Left cardiac atrium (tissue), 4 donors: Measurements from ENCODE around the gene ABHD16A. TPM values are rescaled to one million over a fixed set of nuclear protein-coding genes. Genes with fewer than 3 reads are reported as not detected.
A peak's percentile ranks its signal among the peaks of the same experiment; 100 is the strongest.

Source experiments
- ATAC-seq, 2 donors: fragments of 200-7000 bp; cut with Tn5 transposase; one replicate each; pipeline ENCODE4 v1.9.1; 2020; ENCODE audit warnings: mild to moderate bottlenecking in 2 of 2, moderate library complexity in 2 of 2
- DNase-seq: peaks from one replicate; pipeline ENCODE4 v3.0.0-alpha.2; 2020
- intact Hi-C, 2 donors: fragments of 100-400 bp; cut with DNase I; formaldehyde crosslinking; loops; one replicate each; pipeline versions ENCODE4 v1.14.1 to v1.15.1; 2022 to 2023
- long read RNA-seq: library from polyadenylated mRNA; unstranded; transcript quantifications from one replicate; pipeline ENCODE4 v2.0.0, GENCODE V29; 2021
- total RNA-seq, 2 donors: library from RNA; stranded (reverse); fragmentation: NEBNext Ultra II Directional; extraction: Animal tissue kit (Norgen Biotek cat#: 25700); gene quantifications; one replicate each; pipeline ENCODE4 v1.2.1, GENCODE V29; 2021
- donor health status: DM: no; HTN: yes; CAD: no.
- donor health status: DM: no; HTN: yes; CAD: no; lungs with severe emphysema.
- donor health status: DM: yes; HTN: yes; CAD: no.
- donor health status: Dilated cardiomyopathy.

Gene ABHD16A
- 10 to 100 TPM; 33.5 to 36.3 TPM for total RNA-seq
- long read RNA-seq, transcript ABHD16A-201 (20 exons, 2,103 nt): major isoform, 78 of 98 reads
- long read RNA-seq, partial matches to known transcripts: 3 of 98 reads
- long read RNA-seq, other reads (novel, unspliced or antisense): 15 of 98 reads

DNA sequence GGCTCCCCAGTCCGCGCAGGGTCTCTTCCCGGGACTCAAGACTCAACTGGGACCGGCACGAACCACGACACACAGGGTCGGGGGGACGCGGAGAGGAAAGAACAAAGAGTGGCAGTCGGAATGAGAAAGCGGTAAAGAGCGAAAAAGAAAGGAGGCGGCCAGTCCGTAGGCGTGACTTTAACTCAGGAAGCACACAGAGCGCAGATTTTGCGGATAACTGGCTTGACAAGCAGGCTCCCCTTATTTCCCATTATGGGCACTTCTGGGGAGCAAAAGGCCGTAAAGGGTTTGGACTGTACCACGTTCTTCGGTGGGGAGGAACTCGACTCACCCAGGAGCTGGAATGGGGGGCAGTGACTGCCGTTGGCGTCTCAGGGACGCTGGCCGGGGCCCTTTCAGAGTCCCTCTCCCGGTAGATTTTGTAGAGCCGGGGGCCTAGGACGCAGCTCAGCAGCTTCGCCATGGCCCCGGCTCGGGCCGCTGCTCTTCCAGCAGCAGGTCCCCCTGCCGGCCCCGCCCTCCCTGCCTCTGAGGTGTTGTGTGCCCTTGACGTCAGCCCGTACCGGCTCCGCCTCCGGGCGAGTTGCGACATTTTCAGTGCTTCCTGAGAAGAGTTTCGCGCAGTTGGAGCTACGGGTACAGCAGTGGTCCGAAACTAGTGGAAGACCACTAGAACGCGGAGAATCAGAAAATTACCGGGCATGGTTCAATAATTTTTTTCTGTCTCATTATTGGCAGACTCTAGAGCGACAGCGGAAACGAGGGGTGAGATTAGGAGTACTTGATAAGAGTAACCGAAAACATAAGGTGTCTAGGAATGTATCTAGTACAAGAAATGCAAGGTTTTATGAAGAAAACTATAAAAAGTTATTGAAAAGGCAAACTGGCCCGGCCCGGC is at the start of gene ABHD16A:
ABHD16A (minus strand) TSS at position 506 of the 898 bp plus-strand sequence; CDS start at position 463, 43 bp downstream.
- intact Hi-C loops: no loop called here
- ATAC-seq: peak; percentile 99
- DNase-seq: peak; percentile 99

- intact Hi-C loops: no loop called here
- ATAC-seq: peak in 1 of 2 donors; percentile 23
- no peak for DNase-seq
Observed at GRCh38 chr6:31752739-31753319, 49.7 kb upstream of the ABHD16A start.

DNA sequence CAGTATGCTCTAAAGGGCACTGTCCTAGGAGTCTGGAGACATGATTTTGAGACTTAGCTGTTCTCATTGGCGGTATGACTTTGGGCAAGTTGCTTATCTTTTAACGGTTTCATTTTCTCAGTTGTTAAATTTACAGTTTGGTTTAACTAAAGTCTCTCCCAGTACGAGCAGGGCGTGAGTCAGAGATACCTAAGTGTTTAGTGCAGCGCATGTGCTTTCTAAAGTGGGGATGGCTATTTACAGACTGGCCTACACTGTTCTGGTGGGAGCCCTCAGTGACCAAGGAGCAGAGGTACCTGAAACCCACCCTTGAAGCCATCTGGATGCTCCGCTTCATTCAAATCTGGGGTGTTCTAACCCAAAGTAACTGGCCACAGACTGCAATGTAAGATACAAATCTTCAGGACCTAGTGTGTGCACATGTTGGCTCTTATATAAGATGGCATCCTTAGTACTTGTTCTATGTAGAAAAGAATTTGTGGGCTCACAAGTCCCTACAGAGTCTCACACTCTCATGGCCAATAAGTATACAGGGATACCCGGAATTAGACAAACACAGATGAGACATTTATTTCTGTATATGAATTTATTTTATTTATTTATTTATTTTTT is 47.4 kb upstream of the ABHD16A start:
- intact Hi-C loops: no loop called here
- ATAC-seq (no peak), DNase-seq (no peak)

GRCh38 chr6:31749301-31750036 is 46.3 kb upstream of the ABHD16A start:
- no peak for DNase-seq
- ATAC-seq: no peak
- intact Hi-C loops: no loop called here

GRCh38 chr6:31744422-31744821 is 41.3 kb upstream of the ABHD16A start:
- intact Hi-C loops: no loop called here

GRCh38 chr6:31742894-31743293 is 39.8 kb upstream of the ABHD16A start:
- no peak for DNase-seq
- intact Hi-C loops: no loop called here
- ATAC-seq: no peak

More at GRCh38 chr6:31744422-31744821, 41.3 kb upstream of the ABHD16A start:
- DNase-seq (no peak), ATAC-seq (no peak)

GRCh38 chr6:31741815-31742214 is 38.7 kb upstream of the ABHD16A start:
- no peak for ATAC-seq
- intact Hi-C loops: no loop called here
- no peak for DNase-seq

DNA sequence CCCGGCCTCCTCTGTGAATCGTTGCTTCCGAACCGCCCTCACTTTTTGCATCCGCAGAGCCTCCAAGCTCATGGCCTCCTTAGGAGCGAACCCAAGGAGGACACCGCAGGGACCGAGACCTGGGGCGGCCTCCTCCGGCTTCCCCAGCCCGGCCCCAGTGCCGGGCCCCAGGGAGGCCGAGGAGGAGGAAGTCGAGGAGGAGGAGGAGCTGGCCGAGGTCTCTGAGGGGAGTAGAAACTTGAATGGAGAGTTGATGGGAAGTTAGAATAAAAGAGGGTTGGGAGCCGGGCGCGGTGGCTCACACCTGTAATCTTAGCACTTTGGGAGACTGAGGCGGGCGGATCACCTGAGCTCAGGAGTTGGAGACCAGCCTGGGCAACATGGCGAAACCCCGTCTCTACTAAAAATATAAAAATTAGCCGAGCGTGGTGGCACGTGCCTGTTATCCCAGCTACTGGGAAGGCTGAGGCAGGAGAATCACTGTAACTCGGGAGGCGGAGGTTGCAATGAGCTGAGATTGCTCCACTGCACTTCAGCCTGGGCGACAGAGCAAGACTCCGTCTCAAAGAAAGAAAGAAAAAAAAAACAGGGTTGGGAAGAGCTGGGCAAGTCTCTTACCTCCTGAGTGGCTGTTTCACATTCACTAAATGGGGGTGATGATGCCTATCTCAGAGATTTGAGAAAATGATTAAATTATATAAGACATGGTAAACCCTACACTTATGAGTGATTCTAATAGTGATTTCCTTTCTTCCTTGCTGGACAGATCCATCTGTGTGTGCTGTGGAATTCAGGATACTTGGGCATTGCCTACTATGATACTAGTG is 37.5 kb upstream of the ABHD16A start:
- intact Hi-C loops: no loop called here
- peak; percentile 1 for ATAC-seq
- no peak for DNase-seq

DNA sequence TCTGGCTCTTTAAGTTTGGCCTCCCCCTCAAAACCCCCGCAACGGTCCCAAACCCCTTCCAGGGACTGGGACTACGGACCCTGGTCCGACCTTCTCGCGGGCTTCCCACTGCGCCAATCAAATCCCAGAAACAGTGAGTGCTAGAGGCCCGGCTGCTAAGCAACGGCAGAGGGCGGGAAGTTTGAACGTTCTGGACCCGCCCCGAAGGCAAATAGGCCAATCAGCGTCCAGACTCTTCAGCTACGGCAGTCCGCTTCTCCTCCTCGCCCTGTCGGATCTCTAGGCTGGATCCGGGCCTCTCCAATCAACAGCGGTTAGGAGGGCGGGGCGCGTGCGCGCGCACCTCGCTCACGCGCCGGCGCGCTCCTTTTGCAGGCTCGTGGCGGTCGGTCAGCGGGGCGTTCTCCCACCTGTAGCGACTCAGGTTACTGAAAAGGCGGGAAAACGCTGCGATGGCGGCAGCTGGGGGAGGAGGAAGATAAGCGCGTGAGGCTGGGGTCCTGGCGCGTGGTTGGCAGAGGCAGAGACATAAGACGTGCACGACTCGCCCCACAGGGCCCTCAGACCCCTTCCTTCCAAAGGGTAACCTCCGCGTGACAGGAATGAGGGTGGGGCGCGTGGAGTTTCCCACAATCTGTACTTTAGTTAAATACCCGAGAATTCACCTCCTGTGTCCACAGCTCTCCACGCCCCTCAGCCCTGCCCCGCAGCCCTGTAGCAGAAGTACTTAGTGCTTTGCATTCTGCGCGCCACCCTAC is 36.7 kb upstream of the ABHD16A start, which contains the start of gene MSH5:
MSH5 (plus strand) TSS at position 367 of the 758 bp plus-strand sequence. CDS start 462 bp downstream, outside the sequence.
- intact Hi-C loops: loop anchor here in 1 of 2 donors (10.0 kb wide), 2 partner anchors 55 to 95 kb away; partner anchors contain the start of gene VARS1
- peak; percentile 98 for DNase-seq
- peak; percentile 93 to 96 for ATAC-seq

DNA sequence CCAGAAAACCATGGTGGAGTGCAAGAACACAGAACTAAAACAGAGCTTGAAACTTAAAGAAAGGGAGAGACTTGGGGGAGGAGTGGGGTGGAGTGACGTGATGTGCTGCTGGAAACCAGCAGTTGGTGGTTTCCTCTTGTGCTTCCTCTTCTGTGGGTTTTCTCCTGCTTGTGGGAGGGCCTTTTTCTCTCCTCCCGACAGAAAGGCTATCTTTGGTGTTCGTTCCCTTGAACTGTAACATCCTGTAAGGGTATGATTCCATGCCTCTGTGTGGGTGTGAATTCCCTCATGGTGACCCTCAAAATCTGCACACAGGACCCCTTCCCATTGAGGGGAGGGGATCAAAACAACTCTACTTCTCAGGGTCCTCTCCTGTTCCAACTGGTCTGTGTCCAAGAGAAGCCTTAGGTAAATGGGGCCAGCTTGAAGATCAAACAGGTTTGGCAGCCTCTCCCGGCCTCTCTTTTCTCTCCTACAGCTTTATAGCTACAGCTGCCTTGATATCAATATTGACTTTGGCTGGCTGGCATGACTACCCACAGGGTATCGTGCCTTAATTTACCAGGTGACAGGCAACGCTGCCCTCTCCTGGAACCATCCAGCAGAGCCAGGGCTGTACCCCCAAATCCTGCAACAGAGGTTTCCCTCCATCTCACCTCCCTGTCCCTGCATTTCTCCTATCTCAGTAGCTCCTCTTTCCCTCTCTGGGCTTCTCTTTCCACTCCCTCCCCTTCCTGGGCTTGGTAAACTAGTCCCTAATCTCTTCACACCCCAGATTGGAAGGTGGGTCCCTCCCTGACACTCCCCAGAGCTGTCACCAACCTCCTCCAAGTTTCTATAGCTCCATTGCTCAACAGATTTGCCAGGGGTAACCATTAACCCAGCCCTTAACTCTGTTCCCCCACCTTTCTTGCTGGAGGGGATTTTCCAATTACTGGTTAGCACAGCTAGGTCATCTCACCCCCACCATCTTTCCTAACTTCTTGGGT is 35.2 kb upstream of the ABHD16A start:
- peak; percentile 65 for DNase-seq
- intact Hi-C loops: loop anchor here in 1 of 2 donors (10.0 kb wide), 2 partner anchors 57 to 97 kb away; partner anchors contain the start of gene VARS1
- ATAC-seq: peak in 1 of 2 donors; percentile 1

- no peak for DNase-seq
- no peak for ATAC-seq
- intact Hi-C loops: loop anchor here in 1 of 2 donors (10.0 kb wide), 2 partner anchors 57 to 97 kb away; partner anchors contain the start of gene VARS1
Observed at GRCh38 chr6:31737315-31737990, 34.3 kb upstream of the ABHD16A start.

DNA sequence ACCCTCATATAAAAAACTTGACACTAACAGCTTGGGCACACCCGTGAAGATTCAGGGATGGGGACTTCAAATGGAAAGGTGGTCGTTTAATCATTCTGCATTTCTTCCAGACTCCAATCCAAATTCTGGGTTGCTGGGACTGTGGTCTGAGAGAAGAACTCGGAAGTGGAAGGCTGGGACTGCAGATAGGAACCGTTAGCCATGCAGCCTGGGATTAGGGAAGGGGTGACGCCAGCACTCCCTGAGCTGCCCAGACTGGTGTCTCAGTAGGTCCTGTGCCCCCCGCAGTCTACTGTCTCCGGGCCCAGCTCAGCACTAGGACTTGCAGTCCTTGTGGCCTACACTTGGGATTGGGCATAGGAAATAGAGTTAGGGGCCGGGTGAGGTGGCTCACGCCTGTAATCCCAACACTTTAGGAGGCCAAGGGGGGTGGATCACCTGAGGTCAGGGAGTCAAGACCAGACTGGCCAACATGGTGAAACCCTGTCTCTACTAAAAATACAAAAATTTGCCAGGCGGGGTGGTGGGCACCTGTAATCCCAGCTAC is 33.7 kb upstream of the ABHD16A start:
- intact Hi-C loops: loop anchor here in 1 of 2 donors (10.0 kb wide), 2 partner anchors 58 to 98 kb away; partner anchors contain the start of gene VARS1
- ATAC-seq: no peak

DNA sequence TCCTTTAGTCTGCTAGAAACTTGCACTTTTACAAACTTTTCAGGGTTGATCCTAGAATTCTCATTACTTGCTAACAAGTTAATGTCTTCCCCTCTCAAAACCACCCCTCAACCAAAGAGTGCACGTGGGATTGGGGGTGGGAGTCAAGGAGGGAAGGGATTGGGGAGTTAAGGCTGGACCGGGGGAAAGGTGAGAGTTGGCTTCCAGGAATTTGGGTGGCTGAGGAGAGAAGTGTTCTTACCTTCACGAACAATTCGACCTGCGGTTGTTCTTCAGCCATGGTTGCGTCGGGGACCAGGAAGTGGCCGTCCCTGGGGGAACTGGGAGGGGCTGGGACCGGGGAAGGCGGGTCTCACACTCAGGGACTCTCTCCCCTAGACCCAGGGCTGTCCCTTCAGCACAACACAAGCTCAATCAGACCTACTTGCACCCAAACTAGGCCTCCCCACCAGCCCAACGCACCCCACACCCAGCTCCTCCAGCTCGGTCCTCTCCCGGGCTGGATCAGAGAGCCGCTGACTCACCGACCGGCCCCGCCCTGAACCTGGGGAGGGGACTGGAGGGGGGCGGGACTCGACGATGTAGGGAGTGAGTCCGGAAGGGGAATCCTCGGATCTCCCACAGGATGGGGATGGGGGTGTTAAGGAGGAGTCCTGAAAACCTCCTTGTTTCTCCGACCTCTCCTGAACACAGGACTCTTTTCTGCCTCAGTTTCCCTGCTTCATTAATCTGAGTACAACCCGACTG is 33.1 kb upstream of the ABHD16A start, which contains the start of gene CLIC1:
CLIC1 (minus strand) TSS at position 510 of the 747 bp plus-strand sequence; CDS start at position 280, 230 bp downstream.
- intact Hi-C loops: loop anchor here in 1 of 2 donors (10.0 kb wide), 2 partner anchors 59 to 99 kb away; partner anchors contain the start of gene VARS1
- DNase-seq (peak; percentile 91), ATAC-seq (peak; percentile 57 to 76)

More for the DNA sequence above, 33.7 kb upstream of the ABHD16A start:
- no peak for DNase-seq
